GM19023 (cell line): ENCODE results near the gene TSN.

Source experiments
- ATAC-seq: cut with Tn5 transposase; IDR thresholded peaks from one replicate; pipeline ENCODE4 v1.9.1; 2021; ENCODE audit warnings: mild to moderate bottlenecking, moderate library complexity; ENCODE audit not compliant: unreplicated experiment

Gene TSN

DNA sequence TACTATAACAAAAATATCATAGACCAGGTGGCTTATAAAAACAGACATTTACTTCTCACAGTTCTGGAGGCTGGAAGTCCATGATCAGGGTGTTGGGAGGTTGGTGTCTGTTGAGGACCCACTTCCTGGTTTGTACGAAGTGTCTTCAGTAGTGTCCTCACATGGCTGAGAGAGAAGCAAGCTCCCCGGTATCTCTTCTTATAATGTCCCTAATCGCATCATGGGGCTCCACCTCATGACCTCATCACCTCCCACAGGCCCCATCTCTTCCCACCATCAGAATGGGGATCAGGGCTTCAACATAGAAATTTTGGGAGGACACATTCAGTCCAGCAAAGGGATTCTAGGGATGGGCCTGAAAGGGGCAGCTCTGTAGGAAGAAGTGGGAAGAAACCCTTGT is 14.0 kb upstream of the TSN start:
- ATAC-seq: no peak

DNA sequence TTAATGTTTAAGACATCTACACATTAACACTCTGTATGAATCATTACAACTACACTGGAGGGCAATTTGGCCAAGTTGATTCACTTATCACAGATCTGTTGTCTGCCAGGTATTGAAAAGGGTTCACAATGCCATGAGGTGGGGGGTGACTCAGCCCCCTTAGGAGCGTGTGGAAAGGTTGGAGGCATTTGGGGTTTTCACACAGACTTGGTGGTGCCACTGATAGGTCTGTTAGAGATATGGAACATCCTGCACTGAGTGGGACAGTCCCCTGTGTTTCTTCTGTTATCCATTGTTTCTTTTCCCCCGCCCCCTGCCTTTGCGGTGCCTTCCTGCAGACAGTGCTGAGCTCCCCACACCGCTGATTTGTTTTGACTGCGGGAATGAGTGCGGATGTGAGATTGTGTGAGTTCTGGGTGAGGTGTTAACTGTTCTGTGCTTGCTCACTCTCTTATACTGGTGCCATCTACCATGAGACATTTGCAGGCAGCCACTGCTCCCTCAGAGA is 9.3 kb upstream of the TSN start:
- ATAC-seq: no peak

- ATAC-seq: no peak
Measured at GRCh38 chr2:121748202-121748601, 7.2 kb upstream of the TSN start.

- peak; percentile 1 for ATAC-seq
Measured at GRCh38 chr2:121754851-121755236, 607 bp upstream of the TSN start.

DNA sequence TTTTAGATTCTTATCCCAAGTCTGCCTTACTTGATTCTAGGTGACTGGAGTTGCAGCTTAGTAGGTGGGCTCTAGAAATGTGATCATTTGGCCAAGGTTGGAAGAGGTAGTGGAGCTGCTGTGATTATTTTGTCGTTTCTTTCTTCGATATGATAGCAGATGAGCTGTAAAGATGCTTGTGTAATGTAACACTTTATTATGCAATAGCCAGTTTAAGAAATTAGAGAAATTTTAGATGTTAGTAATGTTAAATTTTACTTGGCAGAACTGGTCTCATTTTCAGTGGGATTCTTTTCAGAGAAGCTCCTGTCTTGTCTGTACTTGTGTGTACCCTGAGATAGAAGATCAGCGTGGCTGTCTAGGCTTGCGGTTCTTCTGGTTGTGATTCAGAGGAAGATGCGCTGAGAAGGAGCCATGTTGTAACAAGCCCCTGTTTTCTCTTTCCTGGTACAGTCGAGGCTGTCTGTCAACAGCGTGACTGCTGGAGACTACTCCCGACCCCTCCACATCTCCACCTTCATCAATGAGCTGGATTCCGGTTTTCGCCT is 9.3 kb downstream of the TSN start:
- ATAC-seq: no peak

- no peak for ATAC-seq
Measured at GRCh38 chr2:121766624-121767023, 11.2 kb downstream of the TSN start.

DNA sequence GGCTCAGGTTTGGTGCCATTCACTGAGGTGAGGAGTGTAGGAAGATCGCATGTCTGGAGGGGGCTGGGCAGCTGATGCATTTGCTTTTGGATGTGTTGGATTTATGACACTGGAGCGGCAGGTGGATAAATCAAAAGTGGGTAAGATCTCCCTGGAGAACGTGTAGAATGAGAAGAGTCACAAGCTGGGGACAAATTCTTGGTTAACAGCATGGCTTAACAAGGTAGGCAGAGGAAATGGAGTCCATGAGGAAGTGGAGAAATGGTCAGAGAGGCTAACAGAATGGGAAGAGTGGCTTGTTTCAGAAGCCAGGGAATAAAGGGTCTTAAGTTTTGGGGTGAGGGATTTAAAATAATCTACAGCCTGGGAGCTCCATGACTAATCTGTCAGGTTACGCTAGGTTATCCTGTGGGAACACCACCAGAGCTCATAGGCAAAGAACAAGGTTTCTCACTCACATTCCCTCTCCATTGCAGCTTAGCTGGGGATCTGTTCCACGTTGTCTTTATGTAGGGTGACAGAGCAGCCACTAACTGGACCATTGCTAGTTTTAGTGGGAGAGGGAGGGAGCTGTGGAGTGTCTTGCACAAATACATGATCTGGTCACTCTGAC is 12.8 kb downstream of the TSN start:
- ATAC-seq: no peak

- no peak for ATAC-seq
Measured at GRCh38 chr2:121771976-121772742, 16.7 kb downstream of the TSN start.

GRCh38 chr2:121774235-121774634 is 18.8 kb downstream of the TSN start:
- no peak for ATAC-seq

DNA sequence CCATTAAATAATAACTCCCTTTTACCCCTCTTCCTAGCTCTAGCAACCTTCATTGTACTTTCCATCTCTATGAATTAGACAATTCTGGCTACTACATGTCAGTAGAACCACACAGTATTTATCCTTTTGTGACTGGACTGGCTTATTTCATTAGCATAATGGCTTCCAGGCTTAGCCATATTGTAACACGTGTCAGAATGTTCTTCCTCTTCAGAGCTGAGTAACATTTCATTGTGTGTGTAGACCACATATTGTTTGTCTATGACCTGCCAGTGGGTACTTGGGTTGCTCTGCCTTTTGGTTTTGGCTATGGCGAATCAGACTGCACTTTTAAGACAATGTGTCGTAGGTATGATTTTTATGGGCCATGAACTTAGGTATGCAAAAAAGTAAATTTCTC is 20.9 kb downstream of the TSN start:
- ATAC-seq: no peak

GRCh38 chr2:121776885-121777698 is 21.6 kb downstream of the TSN start:
- no peak for ATAC-seq

DNA sequence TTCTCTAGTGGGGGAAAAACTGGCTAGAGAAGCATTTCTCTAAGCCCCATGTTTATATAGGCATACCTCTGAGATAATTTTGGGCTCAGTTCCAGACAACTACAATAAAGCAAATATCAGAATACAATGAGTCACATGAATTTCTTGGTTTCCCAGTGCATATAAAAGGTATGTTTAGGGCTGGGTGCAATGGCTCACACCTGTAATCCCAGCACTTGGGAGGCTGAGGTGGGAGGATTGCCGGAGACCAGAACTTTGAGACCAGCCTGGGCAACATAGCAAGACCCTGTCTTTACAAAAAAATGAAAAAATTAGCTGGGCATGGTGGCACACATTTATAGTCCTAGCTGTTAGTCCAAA is 22.2 kb downstream of the TSN start:
- no peak for ATAC-seq

DNA sequence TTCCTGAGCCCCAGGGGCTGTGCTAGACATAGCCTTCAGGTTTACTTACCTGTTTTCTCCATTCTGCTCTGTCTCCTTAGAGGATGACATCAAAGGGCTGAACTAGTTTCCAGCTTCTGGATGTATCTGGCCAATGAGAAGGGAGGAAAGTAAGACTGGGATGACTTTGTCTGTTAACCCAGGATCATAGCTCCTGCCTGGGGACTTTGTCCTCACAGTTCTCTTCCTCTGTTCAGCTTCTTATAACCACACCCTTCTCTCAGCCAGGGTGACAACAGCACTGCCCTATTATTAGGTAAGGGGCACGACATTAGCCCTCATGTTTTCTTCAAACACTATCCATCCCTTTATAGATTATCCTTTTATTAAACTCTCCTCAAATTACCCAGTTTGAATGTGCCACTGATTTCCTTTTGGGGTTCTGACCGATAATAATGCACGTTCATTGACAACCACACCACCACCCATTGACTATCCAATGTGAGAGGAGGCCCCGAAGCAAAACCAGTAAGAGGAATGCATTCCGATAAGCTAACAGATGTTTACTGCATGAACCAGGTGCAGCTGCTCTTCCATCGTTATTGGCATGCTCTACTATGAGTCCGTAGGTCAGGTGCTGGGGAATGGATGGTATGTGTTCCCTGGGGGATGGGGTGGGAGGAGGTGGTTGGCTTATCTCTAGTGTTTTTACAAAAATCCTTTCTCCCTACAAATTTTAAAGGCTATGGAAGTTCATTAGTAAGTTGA is 23.5 kb downstream of the TSN start:
- no peak for ATAC-seq

DNA sequence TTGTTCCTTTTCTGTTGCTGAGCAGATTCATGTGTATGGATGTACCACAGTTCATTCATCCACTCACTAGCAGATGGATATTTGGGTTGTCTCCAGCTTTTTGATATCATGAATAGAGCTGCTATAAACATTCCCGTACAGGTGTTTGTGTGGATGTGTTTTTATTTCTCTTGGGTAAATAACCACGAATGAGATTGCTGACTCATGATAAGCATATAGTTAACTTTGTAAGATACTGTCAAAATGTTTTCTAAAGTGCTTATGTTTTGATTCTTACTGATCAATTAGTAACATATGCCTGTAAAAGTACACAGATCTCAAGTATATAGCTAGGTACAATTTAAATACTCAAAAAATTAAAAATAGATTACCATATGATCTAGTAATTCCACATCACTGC is 27.7 kb downstream of the TSN start:
- ATAC-seq: no peak

GRCh38 chr2:121788685-121789084 is 33.2 kb downstream of the TSN start:
- ATAC-seq: no peak

GRCh38 chr2:121790276-121790956 is 35.0 kb downstream of the TSN start:
- no peak for ATAC-seq

DNA sequence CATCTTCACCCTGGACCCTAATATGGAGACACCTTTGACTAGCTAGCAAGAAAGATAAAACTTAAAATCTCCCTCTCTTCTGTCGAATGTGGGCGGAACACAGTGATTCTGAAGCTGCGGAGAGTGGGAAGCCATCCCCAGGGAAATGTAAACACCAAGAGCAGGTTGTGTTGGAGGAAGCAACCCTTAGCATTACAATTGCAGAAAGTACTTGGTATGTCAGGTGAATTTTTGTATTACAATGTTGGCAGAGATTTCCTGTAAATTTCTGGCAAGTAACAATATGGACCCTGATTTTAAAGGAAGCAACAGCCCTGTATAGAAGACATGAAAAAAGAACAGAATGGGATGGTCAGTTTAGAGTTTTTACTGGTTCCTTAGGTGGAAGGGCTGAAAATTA is 35.8 kb downstream of the TSN start:
- no peak for ATAC-seq

DNA sequence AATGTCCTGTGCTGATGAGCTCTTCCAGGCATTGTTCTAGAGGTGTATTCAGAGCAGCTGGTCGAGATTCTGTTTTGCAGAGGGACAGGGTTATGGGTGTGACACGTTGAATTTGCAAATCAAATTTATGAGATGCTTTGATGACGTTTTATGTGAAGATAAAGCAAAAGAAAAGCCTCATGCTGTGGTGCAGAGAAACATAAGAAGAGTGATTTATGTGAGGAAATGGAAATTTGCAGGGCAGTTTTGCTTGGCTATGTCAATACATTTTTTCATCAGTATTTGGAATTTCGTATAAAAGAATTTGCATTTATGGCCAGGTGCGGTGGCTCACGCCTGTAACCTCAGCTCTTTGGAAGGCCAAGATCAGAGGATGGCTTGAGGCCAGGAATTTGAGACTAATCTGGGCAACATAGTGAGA is 36.4 kb downstream of the TSN start:
- ATAC-seq: no peak

- no peak for ATAC-seq
Measured at GRCh38 chr2:121793816-121794215, 38.4 kb downstream of the TSN start.

DNA sequence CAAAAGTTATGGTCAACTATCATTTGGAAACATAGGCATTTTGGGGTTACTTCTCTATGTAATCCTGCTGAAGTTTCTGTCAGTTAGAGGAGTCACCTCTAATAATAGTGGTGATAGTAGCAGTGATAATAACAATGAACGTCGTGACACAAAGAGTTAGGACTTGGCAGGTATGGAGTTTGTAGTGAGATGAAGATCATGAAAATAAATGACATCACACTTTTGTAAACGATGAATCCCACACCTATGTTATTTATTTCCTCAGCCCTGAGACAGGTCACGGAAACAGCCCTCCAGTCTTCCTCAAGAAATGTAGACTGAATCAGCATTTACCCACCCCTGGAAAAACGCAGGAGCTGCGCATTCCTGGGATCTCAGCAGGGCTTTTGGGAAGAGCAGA is 38.8 kb downstream of the TSN start:
- ATAC-seq: no peak
